SKM-1 treated with dmso at 0.1 percent for 144 hours (cell line): ENCODE data around the gene OR10T2.
"Not testable (repeated sequence)": the region's sequence is repeated elsewhere in the genome, so short reads cannot be mapped to it uniquely, and the experiment has no call there.

ENCODE experiments used
- DNase-seq: peaks from one replicate; lab custom pipeline; 2025; ENCODE audit not compliant: unreplicated experiment; lab: John Stamatoyannopoulos, UW

The OR10T2 gene

GRCh38 chr1:158357441-158357840 is 41.8 kb downstream of the OR10T2 start:
- DNase-seq = no peak

GRCh38 chr1:158356616-158357015 is 42.6 kb downstream of the OR10T2 start:
- DNase-seq = no peak

- no peak for DNase-seq
Observed at GRCh38 chr1:158355773-158356285, 43.4 kb downstream of the OR10T2 start.

GRCh38 chr1:158354255-158354654 is 45.0 kb downstream of the OR10T2 start:
- no peak for DNase-seq

GRCh38 chr1:158353303-158354075 is 45.8 kb downstream of the OR10T2 start, which contains the start of gene CD1E:
TSS of gene CD1E (plus strand) at chr1:158353894. CDS start at chr1:158353989, 95 bp downstream.
- peak; percentile 27 for DNase-seq

GRCh38 chr1:158348946-158349345 is 50.3 kb downstream of the OR10T2 start:
- DNase-seq = not testable (repeated sequence)
